A549 (cell line): Measurements from ENCODE around the gene SLC24A3. TPM values are rescaled to one million over a fixed set of nuclear protein-coding genes. Genes with fewer than 3 reads are reported as not detected.

Experiments
- ATAC-seq, 2 experiments: fragments of 200-7000 bp in 1 of 2; fragments of >200 bp in 1 of 2; cut with Nextera tagmentation in 1 of 2; cut with Tn5 transposase in 1 of 2; 3 replicates each; pipeline versions ENCODE4 v1.8.0 to v1.9.1; 2018 to 2020; ENCODE audit warnings: mild to moderate bottlenecking in 1 of 2, moderate library complexity in 1 of 2
- CTCF ChIA-PET: fragments of 300-600 bp; sonication (Branson Sonifier 250); formaldehyde crosslinking; extraction: SDS; loops from one replicate; lab custom pipeline; 2021; ENCODE audit warnings: antibody characterized with exemption, inconsistent platforms; lab: Yijun Ruan, JAX
- POLR2A ChIA-PET: fragments of 350-600 bp; formaldehyde crosslinking; extraction: SDS; loops from one replicate; lab custom pipeline; 2021; ENCODE audit warnings: antibody characterized with exemption, inconsistent platforms; lab: Yijun Ruan, JAX
- DNase-seq, 2 experiments: peaks; one replicate each; pipeline versions ENCODE4 v3.0.0 to v3.0.0-alpha.2; 2011 to 2016; ENCODE audit warnings: low read depth in 1 of 2, low spot score in 1 of 2
- FAIRE-seq: peaks from 2 replicates; lab custom pipeline; 2011; peaks lifted over from hg19 to GRCh38; lab: Jason Lieb, UNC
- H3K27ac ChIP-seq, 2 experiments: fragments of >200 bp; sonication (Bioruptor Twin); formaldehyde crosslinking; 3 replicates each; pipeline ENCODE4 v1.5.1; 2016 to 2017
- H3K4me1 ChIP-seq: fragments of >200 bp; sonication (Bioruptor Twin); formaldehyde crosslinking; 3 replicates; pipeline ENCODE4 v1.6.1; 2016
- H3K4me2 ChIP-seq: fragments of >200 bp; sonication (Bioruptor Twin); formaldehyde crosslinking; 3 replicates; pipeline ENCODE4 v1.6.1; 2016
- H3K4me3 ChIP-seq: fragments of >200 bp; sonication (Bioruptor Twin); formaldehyde crosslinking; 3 replicates; pipeline ENCODE4 v1.5.1; 2016
- H3K9me3 ChIP-seq: fragments of >200 bp; sonication (Bioruptor Twin); formaldehyde crosslinking; 3 replicates; pipeline ENCODE4 v1.6.1; 2016
- CBX8 ChIP-seq: fragments of 200-600 bp; sonication (generic); IDR thresholded peaks from 2 replicates; pipeline ENCODE4 v1.6.1; 2016
- CEBPB ChIP-seq, 2 experiments: fragments of >200 bp in 1 of 2; sonication (Bioruptor Twin) in 1 of 2; formaldehyde crosslinking in 1 of 2; IDR thresholded peaks; 2 replicates each; pipeline ENCODE4 v1.6.1; 2012 to 2016
- CTCF ChIP-seq: fragments of >200 bp; sonication (Bioruptor Twin); formaldehyde crosslinking; IDR thresholded peaks from 3 replicates; pipeline ENCODE4 v1.5.1; 2016
- E2F6 ChIP-seq: IDR thresholded peaks from 2 replicates; pipeline ENCODE4 v1.6.1; 2012; ENCODE audit warnings: low read depth, borderline replicate concordance
- ELK1 ChIP-seq: fragments of 150-350 bp; IDR thresholded peaks from 2 replicates; pipeline ENCODE4 v1.6.1; 2014; ENCODE audit warnings: low read depth, mild to moderate bottlenecking, low read length
- FOSL2 ChIP-seq, 2 experiments: fragments of 450-650 bp in 1 of 2; fragments of >200 bp in 1 of 2; sonication (Bioruptor Twin) in 1 of 2; formaldehyde crosslinking; IDR thresholded peaks; 2 replicates each; pipeline versions ENCODE4 v1.5.0 to v1.6.1; 2016 to 2020; ENCODE audit warnings: mild to moderate bottlenecking in 1 of 2, moderate library complexity in 1 of 2
- HEYL ChIP-seq: fragments of 250-450 bp; sonication (Bioruptor Pico); IDR thresholded peaks from 2 replicates; pipeline ENCODE4 v1.8.0; 2021; ENCODE audit warnings: mild to moderate bottlenecking, moderate library complexity
- JUN ChIP-seq, 2 experiments: fragments of >200 bp; sonication (Bioruptor Twin); formaldehyde crosslinking; IDR thresholded peaks; 2 replicates in 1 of 2; 3 replicates in 1 of 2; pipeline ENCODE4 v1.6.1; 2016 to 2017
- NPAS2 ChIP-seq: fragments of 250-450 bp; sonication (Bioruptor Pico); IDR thresholded peaks from 2 replicates; pipeline ENCODE4 v1.8.0; 2022; ENCODE audit warnings: mild to moderate bottlenecking, moderate library complexity, borderline replicate concordance
- PBX3 ChIP-seq: IDR thresholded peaks from 2 replicates; pipeline ENCODE4 v1.6.1; 2012
- POLR2AphosphoS2 ChIP-seq: conservative IDR thresholded peaks from 2 replicates; pipeline ENCODE4 v1.6.1; 2012; ENCODE audit warnings: low read length, improper control_type of control experiment, inconsistent platforms
- SMC3 ChIP-seq: fragments of >200 bp; sonication (Bioruptor Twin); formaldehyde crosslinking; IDR thresholded peaks from 3 replicates; pipeline ENCODE4 v1.6.1; 2018; ENCODE audit warnings: inconsistent platforms
- SREBF2 ChIP-seq: fragments of 450-650 bp; IDR thresholded peaks from 2 replicates; pipeline ENCODE4 v1.6.1; 2014; ENCODE audit warnings: mild to moderate bottlenecking, moderate library complexity
- USF2 ChIP-seq: fragments of 450-650 bp; IDR thresholded peaks from 2 replicates; pipeline ENCODE4 v1.6.1; 2014; ENCODE audit warnings: antibody characterized with exemption
- ZC3H11A ChIP-seq: fragments of 450-650 bp; IDR thresholded peaks from 2 replicates; pipeline ENCODE4 v1.6.1; 2014; ENCODE audit warnings: antibody characterized with exemption, mild to moderate bottlenecking
- WGBS: methylation state at CpG from one replicate; pipeline ENCODE4 v1.1.6; 2017; ENCODE audit errors: missing lambda C conversion rate; 5-methylcytosine and 5-hydroxymethylcytosine counted together
- polyA plus RNA-seq, 4 experiments: library from polyadenylated mRNA; depleted of rRNA in 3 of 4; stranded (reverse); fragments of >200 nt; fragmentation: RNase III in 1 of 4; extraction: RNeasy Plus Mini Kit Qiagen cat#74134 plus additional on column Dnase treatment in 1 of 4; gene quantifications; 2 replicates in 3 of 4; 3 replicates in 1 of 4; pipeline ENCODE4 v1.2.3, GENCODE V29; 2011 to 2017

SLC24A3 gene
- polyA plus RNA-seq, 2 of the 4 experiments (the other 2 are of a cell fraction) = 0.08 TPM; not detected in 1

GRCh38 chr20:19498756-19499155, 286.3 kb downstream of the SLC24A3 start:
- Histone ChIP-seq H3K4me1 (no peaks in the 10 kb centered on the region), H3K4me3 (no peak overlapping the region), H3K4me2 (no peak overlapping the region), H3K27ac (no peak overlapping the region), H3K9me3 (no peaks in the 10 kb centered on the region)
- no peak for TF ChIP-seq CEBPB (IDR thresholded peaks at IDR 0.05)
- no peak for TF ChIP-seq ZC3H11A
- no peak for TF ChIP-seq CBX8
- ATAC-seq (no peak), FAIRE-seq (no peak), DNase-seq (no peak)
- ChIA-PET POLR2A (no interaction called here), CTCF (no interaction called here)
- 12% methylated on average over 5 of the region's 5 CpGs for WGBS

GRCh38 chr20:19501476-19502115, 289.2 kb downstream of the SLC24A3 start:
- 18% methylated on average over 4 of the region's 4 CpGs for WGBS
- ChIA-PET POLR2A (no interaction called here), CTCF (interaction anchor here (1.0 kb wide), 1 partner anchor 24 kb away, joined by 3 read pairs; no protein-coding TSS in a partner anchor)
- no peak for DNase-seq
- no peak for ATAC-seq
- Histone ChIP-seq H3K4me2 (no peak overlapping the region), H3K9me3 (no peaks in the 10 kb centered on the region), H3K4me3 (no peak overlapping the region), H3K4me1 (no peaks in the 10 kb centered on the region)
- no peak for FAIRE-seq
- TF ChIP-seq CEBPB (IDR thresholded peaks at IDR 0.05) (no peak), ELK1 (no peak), PBX3 (no peak), SMC3 (no peak), ZC3H11A (no peak), E2F6 (no peak), HEYL (CRISPR knock-in tag) (no peak), JUN (IDR thresholded peaks at IDR 0.05) (no peak), POLR2AphosphoS2 (no peak), NPAS2 (CRISPR knock-in tag) (no peak)
- TF ChIP-seq, all 56 proteins: peak for 0
- H3K27ac ChIP-seq = no peak overlapping the region

- no peak for TF ChIP-seq USF2
- no peak for TF ChIP-seq ELK1
- no peak for TF ChIP-seq SREBF2
- no peak for TF ChIP-seq CBX8
- TF ChIP-seq FOSL2 (IDR thresholded peaks at IDR 0.05) = no peak
- no peak for TF ChIP-seq FOSL2 (CRISPR knock-in tag; IDR thresholded peaks at IDR 0.05)
- no peak for TF ChIP-seq CTCF
- TF ChIP-seq, all 56 proteins: peak for 0
- no peak overlapping the region for H3K27ac ChIP-seq
- ChIA-PET CTCF (interaction anchor here (0.9 kb wide), 1 partner anchor 54 kb away, joined by 5 read pairs; no protein-coding TSS in a partner anchor), POLR2A (no interaction called here)
- no peak overlapping the region for H3K4me2 ChIP-seq
- no peaks in the 10 kb centered on the region for H3K4me1 ChIP-seq
- H3K9me3 ChIP-seq = no peaks in the 10 kb centered on the region
- FAIRE-seq (no peak), ATAC-seq (no peak), DNase-seq (no peak)
- 33% methylated on average over 5 of the region's 5 CpGs for WGBS
- no peak overlapping the region for H3K4me3 ChIP-seq
Observed at GRCh38 chr20:19502169-19502568, 289.7 kb downstream of the SLC24A3 start.
